A673 (cell line): ENCODE data around the gene MOBP. TPM values are rescaled to one million over a fixed set of nuclear protein-coding genes. Genes with fewer than 3 reads are reported as not detected.
"Not testable (repeated sequence)": the region's sequence is repeated elsewhere in the genome, so short reads cannot be mapped to it uniquely, and the experiment has no call there.

Experiments
- BruUV-seq: library from RNA; stranded (reverse); fragments of 400-500 nt; replicated peaks from 2 replicates; lab custom pipeline; 2021; lab: Mats Ljungman, UMichigan
- CTCF ChIA-PET: fragments of 300-600 bp; sonication (Branson Sonifier 250); formaldehyde crosslinking; loops from one replicate; lab custom pipeline; 2022; ENCODE audit warnings: antibody characterized with exemption; lab: Charles Lee
- POLR2A ChIA-PET: fragments of 300-600 bp; sonication (Branson Sonifier 250); formaldehyde crosslinking; loops from one replicate; lab custom pipeline; 2022; ENCODE audit warnings: antibody characterized with exemption; ENCODE audit not compliant: low non-redundant PET; lab: Charles Lee
- DNase-seq: peaks from one replicate; pipeline ENCODE4 v3.0.0-alpha.2; 2015; ENCODE audit warnings: low spot score
- H3K27ac ChIP-seq: fragments of 200-600 bp; sonication (generic); 2 replicates; pipeline ENCODE4 v1.5.1; 2016; ENCODE audit warnings: mixed run types, low read depth, mild to moderate bottlenecking, mixed read lengths, antibody characterized with exemption, low read length; ENCODE audit not compliant: poor library complexity, severe bottlenecking
- H3K27me3 ChIP-seq: fragments of 200-600 bp; sonication (generic); replicated peaks from 2 replicates; pipeline ENCODE4 v1.6.1; 2017; ENCODE audit warnings: mixed run types, low read depth, mild to moderate bottlenecking, mixed read lengths, antibody characterized with exemption, low read length; ENCODE audit not compliant: insufficient read depth, poor library complexity
- H3K36me3 ChIP-seq: fragments of 200-600 bp; sonication (generic); 2 replicates; pipeline ENCODE4 v1.6.1; 2016; ENCODE audit warnings: mixed run types, mild to moderate bottlenecking, mixed read lengths, antibody characterized with exemption, low read length; ENCODE audit not compliant: insufficient read depth, poor library complexity, severe bottlenecking
- H3K4me1 ChIP-seq: fragments of 200-600 bp; sonication (generic); 2 replicates; pipeline ENCODE4 v1.6.1; 2017; ENCODE audit warnings: mixed run types, mild to moderate bottlenecking, mixed read lengths, antibody characterized with exemption, low read length; ENCODE audit not compliant: insufficient read depth, poor library complexity, severe bottlenecking
- H3K4me3 ChIP-seq: fragments of 200-600 bp; sonication (generic); 2 replicates; pipeline ENCODE4 v1.5.1; 2016; ENCODE audit warnings: low read depth, mixed run types, mild to moderate bottlenecking, mixed read lengths, low read length; ENCODE audit not compliant: poor library complexity, severe bottlenecking
- H3K9me3 ChIP-seq: fragments of 200-600 bp; sonication (generic); 2 replicates; pipeline ENCODE4 v1.6.1; 2016; ENCODE audit warnings: mixed run types, low read depth, mild to moderate bottlenecking, mixed read lengths, antibody characterized with exemption, low read length; ENCODE audit not compliant: poor library complexity, severe bottlenecking
- CTCF ChIP-seq: fragments of 300-800, 200-600 bp; sonication (generic); conservative IDR thresholded peaks from 2 replicates; pipeline ENCODE4 v1.5.1; 2017; ENCODE audit warnings: low read depth, mild to moderate bottlenecking, antibody characterized with exemption, low read length, moderate library complexity, mixed read lengths
- EZH2 ChIP-seq: fragments of 200-600 bp; sonication (generic); IDR thresholded peaks from 2 replicates; pipeline ENCODE4 v1.6.1; 2017; ENCODE audit warnings: borderline replicate concordance, low read depth, mild to moderate bottlenecking, mixed read lengths, antibody characterized with exemption, low read length; ENCODE audit not compliant: poor library complexity, severe bottlenecking
- intact Hi-C: fragments of 100-400 bp; cut with micrococcal nuclease; formaldehyde crosslinking; loops from one replicate; pipeline ENCODE4 v1.10.0; 2022; ENCODE audit not compliant: unreplicated experiment
- total RNA-seq: library from RNA; stranded (reverse); gene quantifications from 2 replicates; pipeline ENCODE4 v1.2.3, GENCODE V29; 2021

Gene MOBP
- total RNA-seq, 1 experiment from 2014 or later: 0.19 TPM

GRCh38 chr3:39453134-39453533 is 14.3 kb upstream of the MOBP start:
- intact Hi-C loops: no loop called here
- Histone ChIP-seq H3K36me3 (no peaks in the 10 kb centered on the region), H3K9me3 (no peaks in the 10 kb centered on the region), H3K27ac (no peak overlapping the region), H3K27me3 (no peaks in the 10 kb centered on the region), H3K4me1 (no peaks in the 10 kb centered on the region), H3K4me3 (no peak overlapping the region)
- no peak for DNase-seq
- ChIA-PET POLR2A (no interaction called here), CTCF (no interaction called here)
- no TSS peak for BruUV-seq
- TF ChIP-seq CTCF (no peak), EZH2 (no peak)

- H3K27me3 ChIP-seq, H3K4me3 ChIP-seq, H3K27ac ChIP-seq, H3K36me3 ChIP-seq, POLR2A ChIA-PET, H3K4me1 ChIP-seq, CTCF ChIA-PET, BruUV-seq, intact Hi-C loops, DNase-seq, H3K9me3 ChIP-seq: not testable (repeated sequence)
Observed at GRCh38 chr3:39453872-39454271, 13.6 kb upstream of the MOBP start.

- H3K4me1 ChIP-seq: no peaks in the 10 kb centered on the region
- no peak for TF ChIP-seq CTCF
- no peak for TF ChIP-seq EZH2
- H3K27ac ChIP-seq: no peak overlapping the region
- H3K9me3 ChIP-seq: no peaks in the 10 kb centered on the region
- ChIA-PET CTCF (no interaction called here), POLR2A (no interaction called here)
- BruUV-seq: no TSS peak
- no peaks in the 10 kb centered on the region for H3K36me3 ChIP-seq
- intact Hi-C loops: no loop called here
- no peak for DNase-seq
- no peaks in the 10 kb centered on the region for H3K27me3 ChIP-seq
- no peak overlapping the region for H3K4me3 ChIP-seq
Observed at GRCh38 chr3:39454591-39455217, 12.8 kb upstream of the MOBP start.

GRCh38 chr3:39456159-39456558 is 11.3 kb upstream of the MOBP start:
- Histone ChIP-seq H3K27ac (no peak overlapping the region), H3K4me3 (no peak overlapping the region), H3K4me1 (no peaks in the 10 kb centered on the region), H3K9me3 (no peaks in the 10 kb centered on the region), H3K36me3 (no peaks in the 10 kb centered on the region), H3K27me3 (no peaks in the 10 kb centered on the region)
- CTCF ChIA-PET: no interaction called here
- no peak for TF ChIP-seq CTCF
- TF ChIP-seq EZH2: no peak
- POLR2A ChIA-PET: no interaction called here
- no TSS peak for BruUV-seq
- DNase-seq: no peak
- intact Hi-C loops: no loop called here
